A549 treated with GW870086 at 1 μM for 4 hours (cell line): ENCODE data around the gene DDX3Y. TPM values are rescaled to one million over a fixed set of nuclear protein-coding genes. Genes with fewer than 3 reads are reported as not detected.

Source experiments
- total RNA-seq: library from RNA; stranded (reverse); fragments of 200-300 nt; extraction: Qiagen RNA extraction; gene quantifications from 5 replicates; pipeline ENCODE4 v1.2.3, GENCODE V29; 2022; ENCODE audit warnings: low read depth

Gene DDX3Y
- 14.3 to 25.5 TPM (median 22.6 TPM) in 5 replicates for total RNA-seq

GRCh38 chrY:12904618-12905516 lies at the start of gene DDX3Y:
Gene DDX3Y, plus strand, starts transcription at chrY:12904868. Its CDS starts 69 bp downstream, at chrY:12904937.

Other genes with a start within 250 kb of the DDX3Y start
- 3.2 to 5.8 TPM (median 4.3 TPM) in 5 replicates for gene USP9Y, start 203.6 kb upstream of the DDX3Y start, total RNA-seq